Brain pericyte (primary cell): Measurements from ENCODE around the gene PGBD2.
"Not testable (repeated sequence)": the region's sequence is repeated elsewhere in the genome, so short reads cannot be mapped to it uniquely, and the experiment has no call there.

ENCODE experiments used
- DNase-seq: peaks from one replicate; pipeline ENCODE4 v3.0.0-alpha.2; 2012; ENCODE audit warnings: low read depth, low spot score

Gene PGBD2

DNA sequence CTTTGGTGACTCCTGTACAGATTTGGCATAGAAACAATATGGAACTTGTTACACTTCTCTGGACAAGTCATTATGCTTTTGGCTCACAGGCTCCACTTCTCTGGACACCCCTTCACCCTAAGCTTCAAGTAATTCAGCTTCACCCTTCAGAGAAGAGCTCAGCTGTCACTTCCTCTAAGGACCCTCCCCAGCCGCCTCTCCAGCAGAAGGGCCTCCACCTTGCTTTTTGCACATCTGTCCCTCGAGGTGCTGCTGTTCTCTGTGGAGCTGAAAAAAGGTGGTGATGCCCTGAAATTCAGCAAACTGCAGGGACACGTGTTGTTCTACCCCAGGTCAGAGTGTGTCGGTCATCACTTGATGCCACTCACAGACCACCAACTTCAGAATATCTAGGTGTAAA, 19.8 kb downstream of the PGBD2 start:
- not testable (repeated sequence) for DNase-seq

DNA sequence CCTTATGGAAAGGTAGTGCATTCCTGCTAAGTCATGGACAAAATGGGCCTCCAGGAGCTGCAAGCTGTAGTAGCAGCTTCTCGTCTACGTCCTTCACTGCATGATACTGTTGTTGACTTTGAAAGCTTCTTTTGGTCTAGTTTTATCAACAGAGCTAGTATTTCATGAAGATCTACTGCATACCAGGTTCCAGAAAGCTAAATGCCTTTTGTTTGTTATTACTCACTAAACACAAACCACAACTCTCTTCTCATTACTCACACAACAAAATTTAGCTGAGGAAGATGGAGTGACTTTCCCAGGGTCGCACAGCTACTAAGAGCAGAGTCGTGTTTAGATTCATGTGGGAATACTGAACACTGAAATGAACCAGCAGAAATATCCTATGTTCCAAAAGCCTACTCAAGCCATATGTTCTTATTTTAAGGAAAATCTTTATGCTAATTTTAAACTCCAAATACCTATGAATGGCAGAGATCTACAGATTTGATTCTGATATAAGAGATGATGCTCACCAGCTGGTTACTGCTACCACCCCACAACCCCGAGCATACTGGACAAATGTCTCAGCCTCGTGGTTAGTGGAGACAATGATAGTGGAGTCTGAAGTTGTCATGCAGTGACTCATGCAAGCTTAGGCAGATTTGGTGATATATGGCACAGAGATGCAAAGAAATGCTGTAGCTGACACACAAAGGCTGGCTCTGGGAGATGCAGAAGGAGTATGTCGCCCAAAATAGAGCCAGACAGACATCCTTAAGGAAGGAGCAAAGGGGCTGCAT, 20.6 kb downstream of the PGBD2 start:
- no peak for DNase-seq

DNA sequence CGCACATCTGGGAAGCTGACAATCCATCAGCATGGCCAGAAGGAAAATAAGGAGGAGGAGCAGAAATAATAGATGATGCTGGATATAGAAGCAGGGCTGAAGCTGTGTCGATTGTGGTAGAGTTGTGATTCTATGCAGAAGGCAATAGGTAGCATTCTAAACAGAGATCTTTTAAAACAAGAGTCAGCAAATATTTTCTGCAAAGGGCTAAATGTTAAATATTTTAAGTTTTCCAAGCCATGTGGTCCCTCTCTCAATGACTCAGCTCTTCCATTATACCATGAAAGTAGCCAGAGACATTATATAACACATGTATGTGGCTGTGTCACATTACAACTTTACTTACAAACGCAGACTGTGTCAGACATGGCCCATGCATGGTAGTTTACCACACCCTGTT, 21.2 kb downstream of the PGBD2 start:
- not testable (repeated sequence) for DNase-seq

DNA sequence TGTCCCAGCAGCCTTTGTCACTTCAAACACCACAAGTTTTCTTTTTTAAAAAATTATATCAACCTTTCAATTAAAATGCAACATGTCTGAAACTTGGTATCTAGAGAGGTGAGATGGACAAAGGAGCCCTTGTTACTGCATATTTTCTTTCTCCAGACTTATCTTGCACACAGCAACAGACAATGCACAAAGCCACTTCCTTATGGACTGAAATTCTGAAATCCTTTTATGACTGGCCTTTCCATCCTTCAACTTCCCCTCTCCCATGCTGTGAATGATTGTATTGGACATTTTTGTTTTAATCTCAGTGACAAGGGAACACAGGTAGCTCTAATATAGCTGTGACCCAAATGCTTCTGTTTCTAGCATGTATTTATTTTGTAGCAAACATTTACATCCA, 22.1 kb downstream of the PGBD2 start:
- not testable (repeated sequence) for DNase-seq

DNA sequence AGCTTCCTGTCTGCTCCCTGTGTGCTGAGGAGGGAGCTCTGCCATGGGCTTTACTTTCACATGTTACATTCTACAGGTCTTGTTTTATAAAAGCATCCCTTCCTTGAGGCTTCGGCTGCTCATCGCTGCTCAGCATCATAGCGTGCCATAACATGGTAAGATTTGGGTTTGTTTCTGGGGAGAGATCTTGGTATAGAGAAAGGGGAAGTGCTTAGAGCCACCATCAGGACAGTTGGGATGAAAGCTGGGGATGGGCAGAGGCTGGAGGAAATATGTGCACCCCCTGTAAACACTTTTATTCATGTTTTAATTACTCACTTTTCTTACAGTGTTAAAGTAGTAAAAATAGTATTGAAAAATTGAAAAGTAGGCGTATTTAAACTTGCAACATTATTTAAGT, 24.0 kb downstream of the PGBD2 start:
- not testable (repeated sequence) for DNase-seq

DNA sequence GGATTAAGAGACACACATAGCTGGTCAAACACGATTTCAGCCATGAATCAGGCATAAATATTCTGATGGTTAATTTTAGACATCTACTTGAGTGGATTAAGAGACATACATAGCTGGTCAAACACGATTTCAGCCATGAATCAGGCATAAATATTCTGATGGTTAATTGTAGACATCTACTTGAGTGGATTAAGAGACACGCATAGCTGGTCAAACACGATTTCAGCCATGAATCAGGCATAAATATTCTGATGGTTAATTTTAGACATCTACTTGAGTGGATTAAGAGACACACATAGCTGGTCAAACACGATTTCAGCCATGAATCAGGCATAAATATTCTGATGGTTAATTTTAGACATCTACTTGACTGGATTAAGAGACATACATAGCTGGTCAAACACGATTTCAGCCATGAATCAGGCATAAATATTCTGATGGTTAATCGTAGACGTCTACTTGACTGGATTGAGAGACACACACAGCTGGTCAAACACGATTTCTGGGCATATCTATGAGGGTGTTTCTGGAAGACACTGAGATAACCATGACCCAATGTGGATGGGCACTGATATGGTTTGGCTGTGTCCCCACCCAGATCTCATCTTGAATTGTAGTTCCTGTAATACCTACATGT, 32.3 kb downstream of the PGBD2 start:
- not testable (repeated sequence) for DNase-seq

DNA sequence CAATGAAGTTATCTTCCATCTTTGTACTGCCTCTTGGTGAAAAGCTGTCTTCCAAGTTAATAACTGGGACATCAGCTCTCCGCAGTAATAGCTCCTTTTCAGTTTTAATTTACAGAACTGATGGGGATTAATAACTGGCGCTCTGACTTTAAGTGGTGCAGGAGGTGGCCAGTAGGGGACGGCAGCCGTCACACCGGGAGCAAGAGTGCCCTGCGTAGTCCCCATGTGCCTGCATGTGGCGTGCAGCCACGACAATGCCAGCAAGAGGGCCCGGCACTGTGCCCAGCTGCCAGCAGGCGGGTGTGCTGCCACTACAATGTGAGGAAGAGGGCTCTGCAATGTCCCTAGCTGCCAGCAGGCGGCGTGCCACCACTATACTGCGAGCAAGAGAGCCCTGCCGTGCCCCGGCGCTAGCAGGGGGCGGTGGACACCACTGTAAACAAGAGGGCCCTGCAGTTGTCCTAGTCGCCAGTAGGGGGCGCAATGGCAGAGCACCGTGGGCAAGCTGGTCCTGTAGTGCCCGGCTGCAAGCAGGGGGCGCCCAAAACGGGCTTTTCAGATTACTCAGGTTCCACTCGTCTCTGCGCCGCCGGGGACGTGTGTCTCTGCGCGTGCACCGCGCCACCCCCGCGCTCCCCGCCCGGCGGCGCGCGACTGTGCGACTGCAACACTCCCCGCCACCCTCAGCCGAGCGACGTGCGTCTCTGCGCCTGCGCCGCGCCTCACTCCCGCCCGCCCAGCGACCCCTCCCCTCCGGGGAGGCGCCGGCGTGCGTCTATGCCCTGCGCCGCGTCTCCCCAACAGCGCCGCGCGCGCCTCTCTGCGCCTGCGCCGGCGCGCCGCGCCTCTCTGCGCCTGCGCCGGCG, 38.3 kb downstream of the PGBD2 start:
- DNase-seq, result not testable (repeated sequence)

DNA sequence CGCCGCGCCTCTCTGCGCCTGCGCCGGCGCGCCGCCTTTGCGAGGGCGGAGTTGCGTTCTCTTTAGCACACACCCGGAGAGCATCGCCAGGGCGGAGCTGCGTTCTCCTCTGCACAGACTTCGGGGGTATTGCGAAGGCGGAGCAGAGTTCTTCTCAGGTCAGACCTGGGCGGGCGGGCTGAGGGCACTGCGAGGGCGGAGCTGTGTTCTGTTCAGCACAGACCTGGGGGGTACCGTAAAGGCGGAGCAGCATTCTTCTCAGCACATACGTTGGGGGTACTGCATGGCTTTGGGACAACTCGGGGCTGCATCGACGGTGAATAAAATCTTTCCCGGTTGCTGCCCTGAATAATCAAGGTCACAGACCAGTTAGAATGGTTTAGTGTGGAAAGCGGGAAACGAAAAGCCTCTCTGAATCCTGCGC, 39.0 kb downstream of the PGBD2 start:
- DNase-seq, result not testable (repeated sequence)

DNA sequence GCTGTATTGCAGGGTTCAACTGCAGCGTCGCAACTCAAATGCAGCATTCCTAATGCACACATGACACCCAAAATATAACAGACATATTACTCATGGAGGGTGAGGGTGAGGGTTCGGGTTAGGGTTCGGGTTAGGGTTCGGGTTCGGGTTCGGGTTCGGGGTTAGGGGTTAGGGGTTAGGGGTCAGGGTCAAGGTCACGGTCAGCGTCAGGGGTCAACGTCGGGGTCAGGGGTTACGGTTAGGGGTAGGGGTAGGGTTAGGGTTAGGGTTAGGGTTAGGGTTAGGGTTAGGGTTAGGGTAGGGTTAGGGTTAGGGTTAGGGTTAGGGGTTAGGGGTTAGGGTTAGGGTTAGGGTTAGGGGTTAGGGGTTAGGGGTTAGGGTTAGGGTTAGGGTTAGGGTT, 39.4 kb downstream of the PGBD2 start:
- DNase-seq, result not testable (repeated sequence)

DNA sequence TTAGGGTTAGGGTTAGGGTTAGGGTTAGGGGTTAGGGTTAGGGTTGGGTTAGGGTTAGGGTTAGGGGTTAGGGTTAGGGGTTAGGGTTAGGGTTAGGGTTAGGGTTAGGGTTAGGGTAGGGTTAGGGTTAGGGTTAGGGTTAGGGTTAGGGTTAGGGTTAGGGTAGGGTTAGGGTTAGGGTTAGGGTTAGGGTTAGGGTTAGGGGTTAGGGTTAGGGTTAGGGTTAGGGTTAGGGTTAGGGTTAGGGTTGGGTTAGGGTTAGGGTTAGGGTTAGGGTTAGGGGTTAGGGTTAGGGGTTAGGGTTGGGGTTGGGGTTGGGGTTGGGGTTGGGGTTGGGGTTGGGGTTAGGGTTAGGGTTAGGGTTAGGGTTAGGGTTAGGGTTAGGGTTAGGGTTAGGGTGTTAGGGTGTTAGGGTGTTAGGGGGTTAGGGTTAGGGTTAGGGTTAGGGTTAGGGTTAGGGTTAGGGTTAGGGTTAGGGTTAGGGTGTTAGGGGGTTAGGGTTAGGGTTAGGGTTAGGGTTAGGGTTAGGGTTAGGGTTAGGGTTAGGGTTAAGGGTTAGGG, 39.9 kb downstream of the PGBD2 start:
- not testable (repeated sequence) for DNase-seq
